IMR-90 (cell line): ENCODE measurements around the gene MNAT1. TPM values are rescaled to one million over a fixed set of nuclear protein-coding genes. Genes with fewer than 3 reads are reported as not detected.

ENCODE experiments used
- ATAC-seq: fragments of 200-7000 bp; cut with Tn5 transposase; 2 replicates; pipeline ENCODE4 v1.9.1; 2020; ENCODE audit warnings: low read depth, mild to moderate bottlenecking, moderate library complexity
- BruUV-seq: library from RNA; stranded (reverse); fragments of 400-500 nt; replicated peaks from 2 replicates; lab custom pipeline; 2021; lab: Mats Ljungman, UMichigan
- CTCF ChIA-PET: fragments of 300-600 bp; formaldehyde crosslinking; extraction: SDS; loops from one replicate; lab custom pipeline; 2021; ENCODE audit warnings: antibody characterized with exemption; lab: Yijun Ruan, JAX
- POLR2A ChIA-PET: fragments of 300-600 bp; sonication (Branson Sonifier 250); formaldehyde crosslinking; loops from one replicate; lab custom pipeline; 2022; ENCODE audit warnings: antibody characterized with exemption; ENCODE audit not compliant: unreplicated experiment; lab: Charles Lee
- DNase-seq: peaks from one replicate; pipeline ENCODE4 v3.0.0; 2013
- H2AFZ ChIP-seq: replicated peaks from 2 replicates; pipeline ENCODE3; 2013; ENCODE audit warnings: low read length, mild to moderate bottlenecking; ENCODE audit not compliant: poor library complexity
- H2AK5ac ChIP-seq: 2 replicates; pipeline ENCODE4 v1.6.1; 2013; ENCODE audit warnings: low read depth, low read length, inconsistent platforms
- H2AK9ac ChIP-seq: replicated peaks from 2 replicates; pipeline ENCODE3; 2013; ENCODE audit warnings: mild to moderate bottlenecking, low read depth, low read length, moderate library complexity; ENCODE audit not compliant: poor library complexity
- H2BK120ac ChIP-seq: 2 replicates; pipeline ENCODE4 v1.6.1; 2013; ENCODE audit warnings: low read depth, low read length, inconsistent platforms
- H2BK15ac ChIP-seq: 3 replicates; pipeline ENCODE4 v1.6.1; 2013; ENCODE audit warnings: low read depth, low read length, inconsistent platforms
- H2BK20ac ChIP-seq: 2 replicates; pipeline ENCODE4 v1.6.1; 2013; ENCODE audit warnings: low read depth, mild to moderate bottlenecking, inconsistent platforms, low read length, moderate library complexity
- H2BK5ac ChIP-seq: 2 replicates; pipeline ENCODE4 v1.6.1; 2013; ENCODE audit warnings: mild to moderate bottlenecking, low read depth, low read length, inconsistent platforms; ENCODE audit not compliant: poor library complexity, severe bottlenecking
- H3K14ac ChIP-seq: replicated peaks from 2 replicates; pipeline ENCODE4 v1.6.1; 2013; ENCODE audit warnings: low read depth, low read length, inconsistent platforms
- H3K18ac ChIP-seq: 2 replicates; pipeline ENCODE4 v1.6.1; 2013; ENCODE audit warnings: low read depth, low read length, control low read depth
- H3K23ac ChIP-seq: 2 replicates; pipeline ENCODE4 v1.6.1; 2013; ENCODE audit warnings: low read depth, low read length, inconsistent platforms
- H3K27ac ChIP-seq: 2 replicates; pipeline ENCODE4 v1.5.1; 2013; ENCODE audit warnings: mild to moderate bottlenecking, control low read depth, low read length; ENCODE audit not compliant: insufficient read depth
- H3K27me3 ChIP-seq: 2 replicates; pipeline ENCODE4 v1.6.1; 2013; ENCODE audit warnings: low read length; ENCODE audit not compliant: control insufficient read depth, insufficient read depth
- H3K36me3 ChIP-seq: 2 replicates; pipeline ENCODE4 v1.6.1; 2013; ENCODE audit warnings: low read length, mixed read lengths; ENCODE audit not compliant: control insufficient read depth, insufficient read depth
- H3K4ac ChIP-seq: 2 replicates; pipeline ENCODE4 v1.6.1; 2013; ENCODE audit warnings: low read depth, low read length, inconsistent platforms
- H3K4me1 ChIP-seq: 2 replicates; pipeline ENCODE4 v1.6.1; 2013; ENCODE audit warnings: low read length, mixed read lengths; ENCODE audit not compliant: control insufficient read depth, insufficient read depth
- H3K4me2 ChIP-seq: 2 replicates; pipeline ENCODE4 v1.6.1; 2013; ENCODE audit warnings: low read depth, mild to moderate bottlenecking, control low read depth, low read length, moderate library complexity
- H3K4me3 ChIP-seq: 2 replicates; pipeline ENCODE4 v1.5.1; 2013; ENCODE audit warnings: low read depth, mild to moderate bottlenecking, control low read depth, low read length, moderate library complexity; ENCODE audit not compliant: insufficient read depth
- H3K56ac ChIP-seq: 2 replicates; pipeline ENCODE4 v1.6.1; 2013; ENCODE audit warnings: low read length, inconsistent platforms; ENCODE audit not compliant: insufficient read depth; ENCODE audit errors: extremely low read depth
- H3K79me1 ChIP-seq, 2 experiments: 2 replicates each; pipeline ENCODE4 v1.6.1; 2013; ENCODE audit warnings: low read length in 2 of 2, inconsistent platforms in 1 of 2, low read depth in 1 of 2
- H3K9ac ChIP-seq: 2 replicates; pipeline ENCODE4 v1.6.1; 2013; ENCODE audit warnings: low read depth, low read length, control low read depth
- H3K9me1 ChIP-seq: 2 replicates; pipeline ENCODE4 v1.6.1; 2013; ENCODE audit warnings: low read length, inconsistent platforms; ENCODE audit not compliant: insufficient read depth
- H3K9me3 ChIP-seq: 2 replicates; pipeline ENCODE4 v1.6.1; 2013; ENCODE audit warnings: low read length; ENCODE audit not compliant: control insufficient read depth, insufficient read depth
- H4K20me1 ChIP-seq: 2 replicates; pipeline ENCODE4 v1.6.1; 2013; ENCODE audit warnings: low read length, inconsistent platforms; ENCODE audit not compliant: insufficient read depth
- H4K5ac ChIP-seq: 2 replicates; pipeline ENCODE4 v1.6.1; 2013; ENCODE audit warnings: mild to moderate bottlenecking, low read depth, low read length, control low read depth
- H4K8ac ChIP-seq, 2 experiments: 2 replicates each; pipeline ENCODE4 v1.6.1; 2013; ENCODE audit warnings: low read depth in 2 of 2, low read length in 2 of 2, control low read depth in 1 of 2, inconsistent platforms in 1 of 2
- H4K91ac ChIP-seq: 2 replicates; pipeline ENCODE4 v1.6.1; 2013; ENCODE audit warnings: low read depth, low read length, inconsistent platforms; ENCODE audit not compliant: insufficient read depth
- BHLHE40 ChIP-seq: fragments of 150-350 bp; IDR thresholded peaks from 2 replicates; pipeline ENCODE4 v1.6.1; 2016; ENCODE audit warnings: mild to moderate bottlenecking, low read depth, low read length
- CEBPB ChIP-seq: IDR thresholded peaks from 2 replicates; pipeline ENCODE4 v1.6.1; 2012; ENCODE audit warnings: low read depth, low read length, improper control_type of control experiment
- ELK1 ChIP-seq: fragments of 150-350 bp; IDR thresholded peaks from 2 replicates; pipeline ENCODE4 v1.6.1; 2016; ENCODE audit warnings: low read depth, mild to moderate bottlenecking, low read length, moderate library complexity, borderline replicate concordance
- FOS ChIP-seq: fragments of 150-350 bp; IDR thresholded peaks from 2 replicates; pipeline ENCODE4 v1.6.1; 2016; ENCODE audit warnings: low read depth, low read length
- MAFK ChIP-seq: IDR thresholded peaks from 2 replicates; pipeline ENCODE4 v1.6.1; 2012; ENCODE audit warnings: low read depth, low read length, improper control_type of control experiment
- MAZ ChIP-seq: IDR thresholded peaks from 2 replicates; pipeline ENCODE4 v1.6.1; 2012; ENCODE audit warnings: low read depth, mild to moderate bottlenecking, low read length, improper control_type of control experiment, moderate library complexity, borderline replicate concordance
- MXI1 ChIP-seq: IDR thresholded peaks from 2 replicates; pipeline ENCODE4 v1.6.1; 2012; ENCODE audit warnings: low read depth, mild to moderate bottlenecking, low read length, moderate library complexity, borderline replicate concordance
- POLR2A ChIP-seq: IDR thresholded peaks from 2 replicates; pipeline ENCODE4 v1.6.1; 2012; ENCODE audit warnings: mild to moderate bottlenecking, low read depth, low read length
- RAD21 ChIP-seq: IDR thresholded peaks from 2 replicates; pipeline ENCODE4 v1.6.1; 2012; ENCODE audit warnings: low read length, improper control_type of control experiment
- RCOR1 ChIP-seq: IDR thresholded peaks from 2 replicates; pipeline ENCODE4 v1.6.1; 2012; ENCODE audit warnings: mild to moderate bottlenecking, low read length, improper control_type of control experiment; ENCODE audit not compliant: insufficient replicate concordance
- RFX5 ChIP-seq: IDR thresholded peaks from 2 replicates; pipeline ENCODE4 v1.8.0; 2012; ENCODE audit warnings: low read depth, mild to moderate bottlenecking, low read length, moderate library complexity
- SMC3 ChIP-seq: fragments of 150-350 bp; IDR thresholded peaks from 2 replicates; pipeline ENCODE4 v1.6.1; 2016; ENCODE audit warnings: low read depth, mild to moderate bottlenecking, antibody characterized with exemption, low read length, moderate library complexity
- USF2 ChIP-seq: fragments of 150-350 bp; IDR thresholded peaks from 2 replicates; pipeline ENCODE4 v1.6.1; 2017; ENCODE audit warnings: mild to moderate bottlenecking, antibody characterized with exemption, low read length, low read depth
- dilution Hi-C: fragments of 300-500 bp; cut with HindIII; formaldehyde crosslinking; loops from one replicate; pipeline ENCODE4 v1.14.3; 2018; ENCODE audit warnings: low sequenced_read_pairs; ENCODE audit not compliant: unreplicated experiment
- in situ Hi-C: fragments of 300-500 bp; cut with MboI; formaldehyde crosslinking; loops from 3 replicates; pipeline ENCODE4 v1.14.3; 2019; ENCODE audit warnings: low sequenced_read_pairs, inconsistent platforms, mixed read lengths
- intact Hi-C: fragments of 100-400 bp; cut with micrococcal nuclease; formaldehyde crosslinking; loops from 2 replicates; pipeline ENCODE4 v1.10.0; 2022
- polyA plus RNA-seq, 3 experiments: library from polyadenylated mRNA; depleted of rRNA; stranded (reverse); fragments of >200 nt; gene quantifications; 2 replicates each; pipeline ENCODE4 v1.2.3, GENCODE V29; 2012; ENCODE audit warnings: low replicate concordance in 1 of 3
- total RNA-seq: library from RNA; depleted of rRNA; stranded (reverse); fragments of >200 nt; gene quantifications from 2 replicates; pipeline ENCODE4 v1.2.3, GENCODE V29; 2012
- TF ChIP-seq, protein P1 (sequence below): conservative IDR thresholded peaks from 2 replicates; pipeline ENCODE4 v1.5.1; 2012; ENCODE audit warnings: mild to moderate bottlenecking, low read depth, low read length, improper control_type of control experiment

The MNAT1 gene
- total and polyA plus RNA-seq, 2 of the 4 experiments (the other 2 are of a cell fraction): 48.2 to 53.0 TPM

DNA sequence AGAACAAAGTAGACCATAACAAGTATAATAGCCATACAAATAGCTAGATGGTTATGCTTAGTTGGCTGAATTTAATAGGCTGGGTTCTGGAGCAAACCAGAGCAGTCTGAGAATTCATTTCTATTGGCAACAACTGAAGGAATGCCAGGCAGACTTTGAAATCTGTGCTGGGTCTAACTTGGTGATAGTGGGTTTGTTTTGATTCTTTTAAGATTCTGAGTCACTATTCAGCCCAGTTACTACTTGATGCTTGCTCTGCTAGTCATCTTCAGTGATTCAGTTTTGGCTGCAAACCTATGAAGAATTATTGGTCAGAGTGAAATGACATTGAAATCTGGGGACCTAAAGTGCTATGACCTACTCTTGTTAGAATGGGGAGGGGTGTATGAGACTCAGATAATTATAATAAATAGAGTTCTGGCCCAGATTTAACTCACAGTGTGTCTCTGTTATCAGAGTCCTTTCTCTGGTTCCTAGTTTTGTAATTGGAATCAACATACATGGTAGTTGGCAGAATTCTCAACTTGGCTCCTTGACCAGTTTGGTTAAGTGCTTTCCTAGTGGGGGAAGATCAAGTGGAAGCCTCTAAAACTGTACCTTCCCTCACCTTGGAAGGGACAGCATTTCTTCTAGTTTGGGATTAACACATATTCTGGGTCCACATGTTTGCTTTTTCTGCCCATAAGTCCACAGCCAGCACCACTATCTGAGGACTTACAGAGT is 43.5 kb downstream of the MNAT1 start:
- H3K27me3 ChIP-seq: no peaks in the 10 kb centered on the region
- H3K9me1 ChIP-seq: peaks cover 8% of the 10 kb centered on the region
- H3K9ac ChIP-seq: no peak overlapping the region; the same call in 1 of the 2 replicates
- H4K5ac ChIP-seq: no peak overlapping the region; the same call in 1 of the 2 replicates
- H3K14ac ChIP-seq: peak overlapping the region; percentile 59
- POLR2A ChIA-PET: no interaction called here
- BruUV-seq: no TSS peak
- H3K4ac ChIP-seq: peak overlapping the region; percentile 22; the same call in 1 of the 2 replicates
- peak overlapping the region; percentile 29; the same call in 1 of the 2 replicates for H3K56ac ChIP-seq
- H4K91ac ChIP-seq: peak overlapping the region; percentile 26; the same call in 1 of the 2 replicates
- peak overlapping the region; percentile 76 for H2BK15ac ChIP-seq
- peak overlapping the region; percentile 36; the same call in 1 of the 2 replicates for H2BK120ac ChIP-seq
- H3K23ac ChIP-seq: peak overlapping the region; percentile 31; the same call in 1 of the 2 replicates
- H2AK9ac ChIP-seq: no peak overlapping the region
- no peak overlapping the region for H3K4me3 ChIP-seq
- H3K36me3 ChIP-seq: peaks cover 2% of the 10 kb centered on the region; the same call in 1 of the 2 replicates
- peaks cover 43 to 62% of the 10 kb centered on the region in 2 experiments for H3K79me1 ChIP-seq
- peaks cover 7% of the 10 kb centered on the region; the same call in 1 of the 2 replicates for H3K4me1 ChIP-seq
- in situ Hi-C loops (no loop called here), dilution Hi-C loops (no loop called here), intact Hi-C loops (loop anchor here (5.0 kb wide), 1 partner anchor 41 kb away; no protein-coding TSS in a partner anchor)
- no peak overlapping the region for H2AFZ ChIP-seq
- peak; percentile 94 for DNase-seq
- peak overlapping the region; percentile 32; the same call in 1 of the 2 replicates for H3K4me2 ChIP-seq
- H3K9me3 ChIP-seq: no peaks in the 10 kb centered on the region
- peaks cover 10% of the 10 kb centered on the region; the same call in 1 of the 2 replicates for H4K20me1 ChIP-seq
- ATAC-seq: peak; percentile 87
- CTCF ChIA-PET: no interaction called here
- H2BK20ac ChIP-seq: peak overlapping the region; percentile 85
- peak overlapping the region in 1 of 2 experiments; percentile 17; a peak in 2 of 4 replicates for H4K8ac ChIP-seq
- peak overlapping the region; percentile 39; the same call in 1 of the 2 replicates for H3K18ac ChIP-seq
- peak overlapping the region; percentile 49 for H2BK5ac ChIP-seq
- peak overlapping the region; percentile 73 for H2AK5ac ChIP-seq
- no peak overlapping the region for H3K27ac ChIP-seq
- TF ChIP-seq MXI1 (no peak), CEBPB (no peak), USF2 (no peak), SMC3 (no peak), POLR2A (no peak), ELK1 (no peak), RCOR1 (no peak), RAD21 (peak; percentile 5; the same call in 1 of the 2 replicates), BHLHE40 (peak; percentile 31; the same call in 1 of the 2 replicates), RFX5 (peak; percentile 22; the same call in 1 of the 2 replicates), MAFK (peak; percentile 85), FOS (peak; percentile 72), MAZ (no peak)
- TF ChIP-seq, protein P1, sequence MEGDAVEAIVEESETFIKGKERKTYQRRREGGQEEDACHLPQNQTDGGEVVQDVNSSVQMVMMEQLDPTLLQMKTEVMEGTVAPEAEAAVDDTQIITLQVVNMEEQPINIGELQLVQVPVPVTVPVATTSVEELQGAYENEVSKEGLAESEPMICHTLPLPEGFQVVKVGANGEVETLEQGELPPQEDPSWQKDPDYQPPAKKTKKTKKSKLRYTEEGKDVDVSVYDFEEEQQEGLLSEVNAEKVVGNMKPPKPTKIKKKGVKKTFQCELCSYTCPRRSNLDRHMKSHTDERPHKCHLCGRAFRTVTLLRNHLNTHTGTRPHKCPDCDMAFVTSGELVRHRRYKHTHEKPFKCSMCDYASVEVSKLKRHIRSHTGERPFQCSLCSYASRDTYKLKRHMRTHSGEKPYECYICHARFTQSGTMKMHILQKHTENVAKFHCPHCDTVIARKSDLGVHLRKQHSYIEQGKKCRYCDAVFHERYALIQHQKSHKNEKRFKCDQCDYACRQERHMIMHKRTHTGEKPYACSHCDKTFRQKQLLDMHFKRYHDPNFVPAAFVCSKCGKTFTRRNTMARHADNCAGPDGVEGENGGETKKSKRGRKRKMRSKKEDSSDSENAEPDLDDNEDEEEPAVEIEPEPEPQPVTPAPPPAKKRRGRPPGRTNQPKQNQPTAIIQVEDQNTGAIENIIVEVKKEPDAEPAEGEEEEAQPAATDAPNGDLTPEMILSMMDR: no peak
